ENCODE results near the gene MITD1.

GRCh38 chr2:99200076-99200800 lies 19.4 kb upstream of the MITD1 start:
- TF ChIP-seq EZH2 (IDR thresholded peaks at IDR 0.05; ENCODE audit: borderline replicate concordance) (no peak), CTCF (IDR thresholded peaks at IDR 0.05; ENCODE audit: poor library complexity) (no peak)

Data from hepatocyte (in vitro differentiated cells).